Suprapubic skin (tissue), 4 donors: ENCODE data around the gene SLC25A33. TPM values are rescaled to one million over a fixed set of nuclear protein-coding genes. Genes with fewer than 3 reads are reported as not detected.

Experiments used
- DNase-seq, 2 donors: peaks; one replicate each; pipeline ENCODE4 v3.0.0-alpha.2; 2019; ENCODE audit warnings: low spot score in 2 of 2
- H3K27ac ChIP-seq: fragments of 200-600 bp; sonication (generic); one replicate; pipeline ENCODE4 v1.5.1; 2019
- H3K27me3 ChIP-seq: fragments of 200-600 bp; sonication (generic); one replicate; pipeline ENCODE4 v1.5.1; 2019
- H3K36me3 ChIP-seq: fragments of 200-600 bp; sonication (generic); one replicate; pipeline ENCODE4 v1.5.1; 2019
- H3K4me1 ChIP-seq: fragments of 200-600 bp; sonication (generic); one replicate; pipeline ENCODE4 v1.5.1; 2019
- H3K4me3 ChIP-seq: fragments of 200-600 bp; sonication (generic); one replicate; pipeline ENCODE4 v1.5.1; 2019; ENCODE audit warnings: mild to moderate bottlenecking
- H3K9me3 ChIP-seq: fragments of 200-600 bp; sonication (generic); one replicate; pipeline ENCODE4 v1.5.1; 2019
- CTCF ChIP-seq, 2 donors: fragments of 200-600 bp in 1 of 2; fragments of 450-650 bp in 1 of 2; sonication (generic) in 1 of 2; IDR thresholded peaks; one replicate each; pipeline ENCODE4 v1.5.1; 2016 to 2019; ENCODE audit warnings: antibody characterized with exemption in 2 of 2, mild to moderate bottlenecking in 1 of 2, moderate library complexity in 1 of 2
- EP300 ChIP-seq: sonication (generic); formaldehyde crosslinking; IDR thresholded peaks from one replicate; pipeline ENCODE4 v1.6.1; 2017; ENCODE audit warnings: antibody characterized with exemption
- POLR2A ChIP-seq, 2 donors: fragments of 450-650 bp; IDR thresholded peaks; one replicate each; pipeline ENCODE4 v1.6.1; 2017; ENCODE audit warnings: antibody characterized with exemption in 2 of 2, mild to moderate bottlenecking in 2 of 2, moderate library complexity in 2 of 2
- POLR2AphosphoS5 ChIP-seq, 3 donors: sonication (generic); formaldehyde crosslinking; IDR thresholded peaks; one replicate each; pipeline ENCODE4 v1.6.1; 2017; ENCODE audit warnings: antibody characterized with exemption in 3 of 3
- WGBS: methylation state at CpG from one replicate; pipeline ENCODE4 v1.1.5; 2018; 5-methylcytosine and 5-hydroxymethylcytosine counted together
- total RNA-seq, 4 donors: library from RNA; depleted of rRNA; stranded (reverse); fragments of >200 nt; gene quantifications; one replicate each; pipeline ENCODE4 v1.1.0, GENCODE V29; 2016

Gene SLC25A33
- total RNA-seq, 4 donors from 2014 or later = 2.3 to 9.7 (median 5.3) TPM

GRCh38 chr1:9595156-9595967 lies 56.1 kb downstream of the SLC25A33 start:
- no peak for TF ChIP-seq CTCF (IDR thresholded peaks at IDR 0.05)
- TF ChIP-seq POLR2A (IDR thresholded peaks at IDR 0.05) = no peak
- no peak for TF ChIP-seq POLR2AphosphoS5 (IDR thresholded peaks at IDR 0.05)
- no peak for TF ChIP-seq EP300
- no peak for DNase-seq
- no peaks in the 10 kb centered on the region for H3K9me3 ChIP-seq
- H3K4me3 ChIP-seq = no peak overlapping the region
- H3K27me3 ChIP-seq = no peaks in the 10 kb centered on the region
- H3K27ac ChIP-seq = no peak overlapping the region
- peaks cover 37% of the 10 kb centered on the region for H3K36me3 ChIP-seq
- 87% methylated on average over 10 of the region's 17 CpGs for WGBS
- H3K4me1 ChIP-seq = peaks cover 39% of the 10 kb centered on the region

GRCh38 chr1:9595968-9596340 lies 56.7 kb downstream of the SLC25A33 start:
- DNase-seq = no peak
- WGBS = 97% methylated on average over 11 of the region's 12 CpGs
- Histone ChIP-seq H3K4me3 (no peak overlapping the region), H3K27ac (no peak overlapping the region), H3K9me3 (no peaks in the 10 kb centered on the region), H3K36me3 (peaks cover 43% of the 10 kb centered on the region), H3K4me1 (peaks cover 33% of the 10 kb centered on the region), H3K27me3 (no peaks in the 10 kb centered on the region)
- TF ChIP-seq POLR2AphosphoS5 (IDR thresholded peaks at IDR 0.05) = no peak
- no peak for TF ChIP-seq CTCF (IDR thresholded peaks at IDR 0.05)
- no peak for TF ChIP-seq POLR2A (IDR thresholded peaks at IDR 0.05)
- no peak for TF ChIP-seq EP300

- Histone ChIP-seq H3K27ac (no peak overlapping the region), H3K9me3 (no peaks in the 10 kb centered on the region), H3K36me3 (peaks cover 49% of the 10 kb centered on the region), H3K4me1 (peaks cover 27% of the 10 kb centered on the region), H3K27me3 (no peaks in the 10 kb centered on the region), H3K4me3 (no peak overlapping the region)
- 81% methylated on average over 18 of the region's 27 CpGs for WGBS
- no peak for TF ChIP-seq EP300
- TF ChIP-seq POLR2AphosphoS5 (IDR thresholded peaks at IDR 0.05) = no peak
- TF ChIP-seq POLR2A (IDR thresholded peaks at IDR 0.05) = no peak
- TF ChIP-seq CTCF (IDR thresholded peaks at IDR 0.05) = no peak
- DNase-seq = peak; percentile 55 to 74
Observed at GRCh38 chr1:9596415-9597123, 57.3 kb downstream of the SLC25A33 start.

- peaks cover 59% of the 10 kb centered on the region for H3K36me3 ChIP-seq
- no peak overlapping the region for H3K27ac ChIP-seq
- no peaks in the 10 kb centered on the region for H3K9me3 ChIP-seq
- H3K4me3 ChIP-seq = no peak overlapping the region
- DNase-seq = no peak
- H3K4me1 ChIP-seq = peaks cover 17% of the 10 kb centered on the region
- 89% methylated on average over 10 of the region's 14 CpGs for WGBS
- TF ChIP-seq CTCF (IDR thresholded peaks at IDR 0.05) = no peak
- no peak for TF ChIP-seq POLR2AphosphoS5 (IDR thresholded peaks at IDR 0.05)
- no peak for TF ChIP-seq POLR2A (IDR thresholded peaks at IDR 0.05)
- no peak for TF ChIP-seq EP300
- H3K27me3 ChIP-seq = no peaks in the 10 kb centered on the region
Observed at GRCh38 chr1:9597361-9598315, 58.4 kb downstream of the SLC25A33 start.
